LHCN-M2 (cell line): ENCODE results near the gene CENPP. TPM values are rescaled to one million over a fixed set of nuclear protein-coding genes. Genes with fewer than 3 reads are reported as not detected.
A peak's percentile ranks its signal among the peaks of the same experiment; 100 is the strongest.

Experiments
- DNase-seq: peaks from one replicate; pipeline ENCODE4 v3.0.0-alpha.2; 2012; ENCODE audit warnings: low read depth
- total RNA-seq: library from RNA; depleted of rRNA; stranded (reverse); fragments of >200 nt; gene quantifications from 2 replicates; pipeline ENCODE4 v1.2.3, GENCODE V29; 2014

CENPP gene
- total RNA-seq, 1 experiment from 2014 or later, result 12.0 TPM

- DNase-seq, result no peak
These were observed 97.9 kb downstream of the CENPP start for GRCh38 chr9:92423612-92424011.

- DNase-seq, result no peak
These were observed 98.6 kb downstream of the CENPP start, which contains the start of gene OMD for GRCh38 chr9:92424340-92424739. TSS of gene OMD (minus strand) at chr9:92424471. CDS start at chr9:92417558, 6,913 bp downstream.

GRCh38 chr9:92425474-92425873 lies 99.7 kb downstream of the CENPP start:
- DNase-seq, result no peak

GRCh38 chr9:92426501-92427145 lies 100.9 kb downstream of the CENPP start:
- no peak for DNase-seq

- DNase-seq, result no peak
These were observed 104.1 kb downstream of the CENPP start for GRCh38 chr9:92429836-92430235.

- DNase-seq, result no peak
These were observed 106.6 kb downstream of the CENPP start for GRCh38 chr9:92432350-92432749.

- no peak for DNase-seq
These were observed 107.3 kb downstream of the CENPP start for GRCh38 chr9:92432972-92433548.

- no peak for DNase-seq
These were observed 109.5 kb downstream of the CENPP start for GRCh38 chr9:92435263-92435662.

- peak; percentile 27 for DNase-seq
These were observed 113.3 kb downstream of the CENPP start for GRCh38 chr9:92438900-92439526.

- DNase-seq, result peak; percentile 86
These were observed 114.4 kb downstream of the CENPP start for GRCh38 chr9:92439921-92440750.

- DNase-seq, result no peak
These were observed 114.9 kb downstream of the CENPP start for GRCh38 chr9:92440751-92441046.

GRCh38 chr9:92444841-92445240 lies 119.1 kb downstream of the CENPP start:
- no peak for DNase-seq

- DNase-seq, result no peak
These were observed 120.8 kb downstream of the CENPP start for GRCh38 chr9:92446536-92446935.

GRCh38 chr9:92455217-92455616 lies 129.5 kb downstream of the CENPP start:
- no peak for DNase-seq

- no peak for DNase-seq
These were observed 131.8 kb downstream of the CENPP start for GRCh38 chr9:92457576-92457975.

GRCh38 chr9:92463387-92463786 lies 137.6 kb downstream of the CENPP start:
- no peak for DNase-seq

GRCh38 chr9:92463984-92464383 lies 138.2 kb downstream of the CENPP start:
- DNase-seq, result peak; percentile 83

GRCh38 chr9:92467041-92467440 lies 141.3 kb downstream of the CENPP start:
- no peak for DNase-seq

GRCh38 chr9:92467511-92467910 lies 141.8 kb downstream of the CENPP start:
- no peak for DNase-seq

- DNase-seq, result peak; percentile 47
These were observed 142.5 kb downstream of the CENPP start for GRCh38 chr9:92468206-92468605.

GRCh38 chr9:92474587-92474986 lies 148.8 kb downstream of the CENPP start:
- DNase-seq, result no peak

GRCh38 chr9:92476962-92477361 lies 151.2 kb downstream of the CENPP start:
- DNase-seq, result no peak
